Stimulated activated CD4-positive, alpha-beta T cell treated with anti-CD3 and anti-CD28 coated beads, TNF-alpha, amount 100 ng/mL, for 1 hour (primary cell): ENCODE measurements around the gene LIMS2.

ENCODE experiments used
- DNase-seq, 3 donors: peaks; one replicate each; pipeline ENCODE4 v3.0.0-alpha.2; 2020; ENCODE audit warnings: low read depth in 3 of 3, low spot score in 1 of 3

Gene LIMS2

DNA sequence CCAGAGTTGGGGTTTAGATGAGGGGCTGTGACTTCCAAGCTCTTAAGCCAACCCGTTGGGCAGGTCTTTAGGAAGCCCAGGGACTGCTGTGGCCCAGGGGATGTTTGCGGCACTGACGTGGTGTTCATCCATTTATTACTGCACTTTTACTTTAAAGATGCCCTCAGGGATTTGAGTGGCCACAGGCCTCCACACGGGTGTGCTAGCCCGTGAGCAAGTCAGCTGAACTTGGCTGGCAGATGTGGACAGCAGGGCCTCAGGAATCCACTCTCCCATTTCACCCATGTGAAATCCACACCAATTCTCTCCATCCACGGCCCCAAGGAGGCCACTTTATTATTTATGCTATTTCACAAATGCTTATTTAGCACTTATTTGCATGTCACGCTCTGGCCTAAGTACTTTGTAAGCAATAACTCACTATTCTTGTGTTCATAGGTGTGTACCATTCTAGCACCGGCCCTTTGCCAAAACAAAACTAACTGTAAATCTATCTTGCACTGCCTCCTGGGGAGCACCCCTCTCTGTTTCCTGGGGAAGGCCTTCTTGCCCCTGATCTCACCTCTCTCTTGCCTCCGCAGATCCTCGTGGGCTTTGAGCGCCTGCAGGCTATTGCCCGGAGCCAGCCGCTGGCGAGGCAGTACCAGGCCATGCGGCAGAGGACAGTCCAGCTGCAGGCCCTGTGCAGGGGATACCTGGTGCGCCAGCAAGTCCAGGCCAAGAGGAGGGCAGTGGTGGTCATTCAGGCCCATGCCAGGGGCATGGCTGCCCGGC lies 68.5 kb downstream of the LIMS2 start:
- DNase-seq = no peak

DNA sequence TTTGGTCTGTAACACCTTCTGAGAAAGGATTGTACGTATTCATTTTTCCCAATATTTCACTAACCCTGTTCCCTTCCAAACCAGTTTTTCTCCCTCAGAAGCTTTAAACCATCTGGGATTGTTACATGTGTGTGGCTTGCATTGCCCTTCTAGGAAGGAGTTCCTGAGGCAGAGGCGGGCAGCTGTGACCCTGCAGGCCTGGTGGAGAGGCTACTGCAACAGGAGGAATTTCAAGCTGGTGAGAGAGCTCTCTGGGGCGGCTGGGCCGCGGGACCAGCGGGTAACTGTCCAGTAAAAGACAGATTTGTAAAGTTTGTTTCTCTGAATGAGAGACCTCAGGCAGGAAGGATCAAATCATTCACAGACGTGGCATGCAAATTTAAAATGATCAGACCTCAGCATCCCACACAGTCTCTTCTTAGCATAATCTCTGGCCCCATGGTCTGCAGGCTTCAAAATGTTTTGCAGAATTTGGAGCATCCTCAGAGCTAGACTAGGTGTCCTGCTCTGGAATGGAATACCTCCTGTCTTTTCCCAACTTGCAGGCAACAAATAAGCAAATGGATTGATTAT lies 69.6 kb downstream of the LIMS2 start:
- no peak for DNase-seq

DNA sequence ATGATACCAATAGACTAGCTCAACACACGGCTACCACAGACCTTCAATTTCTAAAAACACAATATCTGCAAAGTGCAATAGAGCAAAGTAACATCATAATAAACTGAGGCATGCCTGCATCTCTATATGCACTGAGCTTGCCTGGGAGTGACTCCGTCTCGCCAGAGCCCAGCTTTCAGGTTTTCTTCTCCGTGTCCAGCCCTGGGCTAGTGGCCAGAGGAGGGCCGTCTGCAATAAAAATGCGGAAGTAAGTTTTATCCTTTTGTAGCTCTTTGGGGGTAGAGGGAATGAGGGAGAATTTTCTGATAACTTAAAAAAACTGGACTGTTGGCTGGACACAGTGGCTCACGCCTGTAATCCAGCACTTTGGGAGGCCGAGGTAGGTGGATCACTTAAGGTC lies 70.3 kb downstream of the LIMS2 start:
- DNase-seq = no peak

DNA sequence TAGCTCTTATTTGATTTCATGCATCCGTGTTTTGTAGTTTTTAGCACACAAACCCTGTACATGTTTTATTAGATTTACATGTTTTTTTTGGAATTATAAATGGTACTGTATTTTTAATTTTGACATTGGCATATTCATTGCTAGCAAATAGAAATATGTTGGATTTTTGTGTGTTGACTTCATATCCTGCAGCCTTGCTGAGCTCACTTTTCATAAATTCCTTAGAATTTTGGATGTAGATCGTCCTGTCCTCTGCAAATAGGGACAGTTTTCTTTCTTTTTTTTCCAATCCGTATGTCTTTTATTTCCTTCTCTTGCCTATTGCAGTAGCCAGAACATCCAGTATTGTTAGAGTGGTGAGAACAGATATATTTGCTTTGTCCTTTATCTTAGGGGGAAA lies 76.1 kb downstream of the LIMS2 start:
- DNase-seq = no peak

DNA sequence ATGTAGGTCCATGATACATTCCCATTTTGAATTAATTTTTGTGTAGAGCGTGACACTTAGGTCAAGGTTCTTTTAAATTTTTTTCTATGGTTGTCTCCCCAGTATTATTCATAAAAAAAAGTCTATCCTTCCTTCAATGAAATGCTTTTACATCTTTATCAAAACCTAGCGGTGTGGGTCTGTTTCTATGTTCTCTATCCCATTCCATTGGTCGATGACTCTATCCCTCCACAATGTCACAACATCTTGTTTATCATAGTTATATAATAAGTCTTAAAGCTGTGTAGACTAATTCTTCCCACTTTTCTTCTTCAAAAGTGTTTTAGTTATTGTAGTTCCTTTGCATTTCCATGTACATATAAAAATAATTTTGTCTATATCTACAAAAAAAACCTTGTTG lies 76.6 kb downstream of the LIMS2 start:
- DNase-seq = no peak

DNA sequence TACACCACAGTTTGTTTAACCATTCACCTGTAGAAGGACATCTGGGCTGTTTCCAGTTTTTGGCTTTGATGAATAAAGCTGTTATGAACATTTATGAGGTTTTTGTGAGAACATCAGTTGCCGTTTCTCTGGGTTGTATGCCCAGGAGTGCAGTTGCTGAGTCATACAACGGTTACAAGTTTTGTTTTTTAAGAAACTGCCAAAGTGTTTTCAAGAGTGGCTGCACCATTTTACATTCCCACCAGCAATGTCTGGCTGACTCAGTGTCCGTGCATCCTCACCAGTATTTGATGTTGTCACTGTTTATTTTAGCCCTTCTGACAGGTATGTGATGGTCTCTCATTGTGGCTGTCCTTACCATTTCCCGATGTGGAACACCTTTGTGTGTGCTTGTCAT lies 77.3 kb downstream of the LIMS2 start:
- DNase-seq = no peak

DNA sequence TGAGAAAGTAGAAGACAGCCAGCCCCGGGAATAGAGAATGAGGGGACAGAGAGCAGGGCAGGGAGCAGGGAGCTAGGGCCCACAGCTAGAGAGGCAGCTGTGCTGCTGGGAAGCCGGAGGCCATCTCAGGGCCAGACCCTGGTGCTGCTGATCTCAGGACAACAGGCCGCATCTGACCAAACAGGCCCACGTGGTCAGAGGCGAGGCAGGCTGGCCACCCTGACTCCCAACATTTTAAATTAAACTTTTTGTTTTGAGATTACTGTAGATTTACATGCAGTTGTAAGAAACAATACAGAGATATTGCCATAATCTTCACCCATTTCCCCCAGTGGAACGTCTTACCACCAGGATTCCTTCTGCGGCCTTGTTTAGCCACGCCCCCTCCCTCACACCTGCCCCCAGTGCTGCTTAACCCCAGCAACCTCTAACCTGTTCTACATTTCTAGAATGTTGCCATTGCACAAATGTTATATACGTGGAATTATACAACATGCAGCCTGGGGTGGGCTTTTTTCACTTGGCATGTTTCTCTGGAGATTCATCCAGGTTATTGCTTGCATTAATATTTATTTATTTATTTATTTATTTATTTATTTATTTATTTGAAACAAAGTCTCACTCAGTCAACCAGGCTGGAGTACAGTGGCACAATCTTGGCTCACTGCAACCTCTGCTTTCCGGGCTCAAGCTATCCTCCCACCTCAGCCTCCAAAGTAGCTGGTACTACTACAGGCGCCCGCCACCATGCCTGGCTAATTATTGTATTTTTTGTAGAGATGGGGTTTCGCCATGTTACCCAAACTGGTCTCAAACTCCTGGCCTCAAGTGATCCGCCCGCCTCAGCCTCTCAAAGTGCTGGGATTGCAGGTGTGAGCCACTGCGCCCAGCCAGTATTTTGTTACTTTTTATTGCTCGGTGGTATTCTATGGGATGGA lies 78.0 kb downstream of the LIMS2 start:
- DNase-seq = no peak

DNA sequence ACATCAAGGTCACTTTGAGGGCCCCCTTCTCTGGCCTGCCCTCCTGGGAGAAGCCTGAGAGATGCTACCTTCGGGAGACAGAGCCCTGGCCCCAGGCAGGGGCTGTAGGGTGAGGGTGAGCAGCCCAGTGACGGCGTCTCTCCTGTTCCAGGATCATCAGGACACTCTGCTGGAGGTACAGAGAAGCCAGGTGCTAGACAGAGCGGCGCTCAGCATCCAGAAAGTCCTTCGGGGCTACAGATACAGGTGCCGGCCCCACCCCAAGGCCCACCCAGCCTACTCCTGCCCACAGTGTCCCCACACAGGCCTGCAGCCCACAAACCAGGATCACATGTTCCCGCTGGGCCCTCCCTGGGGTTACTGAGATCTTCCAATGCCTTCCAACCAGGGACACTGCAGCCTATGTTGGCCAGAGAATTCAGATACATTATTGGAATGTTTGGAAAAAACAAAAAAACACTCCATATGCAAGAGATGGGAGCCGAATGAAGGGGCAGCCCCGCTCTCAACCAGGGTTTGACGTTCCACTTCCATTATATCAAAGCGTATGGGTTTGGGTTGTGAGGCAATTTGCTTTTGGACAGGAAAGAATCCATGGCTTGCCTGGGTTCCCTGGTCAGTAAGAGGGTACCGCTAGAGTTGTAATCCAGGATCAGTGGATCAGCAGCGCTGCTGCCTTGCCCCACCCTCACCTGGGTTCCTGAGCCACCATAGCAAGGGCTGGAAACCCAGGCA lies 78.9 kb downstream of the LIMS2 start:
- DNase-seq = no peak

DNA sequence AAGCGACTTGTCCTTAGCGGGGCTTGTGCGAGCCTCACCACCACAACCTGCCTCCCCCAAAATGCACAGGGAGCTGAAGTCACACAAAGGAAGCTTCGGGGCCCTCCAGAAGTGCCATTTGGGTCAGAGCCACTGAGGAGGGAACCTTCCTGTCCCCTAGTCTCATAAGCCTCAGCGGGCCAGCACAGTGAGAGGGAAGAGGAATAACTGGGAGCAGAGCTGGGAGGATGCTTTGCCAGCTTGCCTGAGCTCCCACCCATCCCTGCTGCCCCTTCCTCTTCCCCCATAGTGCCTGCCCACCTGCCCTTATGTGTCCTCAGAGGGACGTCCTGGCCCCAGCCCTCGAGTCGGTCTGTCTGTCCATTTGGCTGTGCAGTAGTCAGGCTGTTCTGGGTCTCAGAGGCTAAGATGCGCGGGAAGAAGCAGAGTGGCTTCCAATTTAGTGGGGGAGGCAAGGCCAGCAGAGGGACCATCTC lies 81.2 kb downstream of the LIMS2 start:
- no peak for DNase-seq

DNA sequence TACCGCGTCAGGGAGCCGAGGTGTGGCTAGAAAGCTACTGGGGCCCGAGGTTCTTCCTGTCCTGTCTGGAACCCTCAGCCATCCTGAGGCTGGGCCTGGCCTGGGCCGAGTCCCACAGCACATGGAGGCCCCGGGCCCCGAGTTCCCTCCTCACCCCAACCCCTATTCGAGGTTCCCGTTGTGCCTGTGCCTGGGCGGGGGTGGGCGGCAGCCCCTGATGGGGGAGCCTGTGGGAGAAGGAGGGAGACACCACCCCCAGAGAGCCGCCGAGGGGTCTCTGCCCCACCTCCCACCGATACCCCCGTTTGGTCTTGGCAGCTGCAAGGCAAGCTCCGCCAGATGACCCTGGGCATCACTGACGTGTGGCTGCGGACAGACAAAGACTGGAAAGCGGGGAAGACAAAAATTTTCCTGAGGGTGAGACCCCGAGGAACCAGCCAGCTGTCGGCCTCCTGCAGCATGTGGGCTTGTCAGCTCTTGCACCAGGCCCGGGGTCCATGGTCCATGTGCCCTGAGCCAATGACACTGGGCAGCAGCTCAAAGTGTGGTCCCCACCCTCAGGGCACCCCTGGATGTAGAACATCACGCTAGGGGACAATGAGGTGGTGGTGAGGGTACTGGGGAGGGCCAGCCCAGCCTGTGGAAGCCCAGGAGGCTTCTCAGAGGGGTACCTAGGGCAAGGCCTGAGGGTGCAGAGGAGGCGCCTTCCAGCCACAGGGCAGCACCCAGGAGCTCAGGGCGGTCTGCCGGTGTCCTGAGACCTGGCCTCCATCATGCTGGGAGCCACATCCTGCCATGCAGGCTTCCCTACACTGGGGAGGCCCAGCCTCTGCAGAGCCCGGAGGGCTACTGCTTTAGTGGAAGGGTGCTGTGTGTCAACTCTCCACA lies 81.9 kb downstream of the LIMS2 start:
- no peak for DNase-seq

DNA sequence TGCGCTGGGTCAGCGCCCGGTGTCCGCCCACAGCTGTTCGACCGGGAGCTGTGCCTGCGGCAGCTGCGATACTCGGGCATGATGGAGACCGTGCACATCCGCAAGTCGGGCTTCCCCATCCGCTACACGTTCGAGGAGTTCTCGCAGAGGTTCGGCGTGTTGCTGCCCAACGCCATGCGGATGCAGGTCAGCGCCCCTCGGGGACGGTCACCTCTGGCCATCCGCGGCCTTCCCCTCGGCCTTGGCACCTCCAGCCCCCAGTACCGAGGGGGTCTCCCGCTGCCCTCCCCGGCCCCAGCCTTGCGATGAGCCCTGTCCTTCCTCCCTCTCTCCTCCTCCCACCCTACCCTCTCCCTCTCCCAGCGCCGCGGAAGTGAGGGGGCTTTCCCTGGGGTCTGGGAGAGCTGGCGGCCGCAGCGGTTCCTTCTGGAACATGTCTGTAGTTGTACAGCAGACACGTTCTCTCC lies 82.5 kb downstream of the LIMS2 start:
- no peak for DNase-seq

DNA sequence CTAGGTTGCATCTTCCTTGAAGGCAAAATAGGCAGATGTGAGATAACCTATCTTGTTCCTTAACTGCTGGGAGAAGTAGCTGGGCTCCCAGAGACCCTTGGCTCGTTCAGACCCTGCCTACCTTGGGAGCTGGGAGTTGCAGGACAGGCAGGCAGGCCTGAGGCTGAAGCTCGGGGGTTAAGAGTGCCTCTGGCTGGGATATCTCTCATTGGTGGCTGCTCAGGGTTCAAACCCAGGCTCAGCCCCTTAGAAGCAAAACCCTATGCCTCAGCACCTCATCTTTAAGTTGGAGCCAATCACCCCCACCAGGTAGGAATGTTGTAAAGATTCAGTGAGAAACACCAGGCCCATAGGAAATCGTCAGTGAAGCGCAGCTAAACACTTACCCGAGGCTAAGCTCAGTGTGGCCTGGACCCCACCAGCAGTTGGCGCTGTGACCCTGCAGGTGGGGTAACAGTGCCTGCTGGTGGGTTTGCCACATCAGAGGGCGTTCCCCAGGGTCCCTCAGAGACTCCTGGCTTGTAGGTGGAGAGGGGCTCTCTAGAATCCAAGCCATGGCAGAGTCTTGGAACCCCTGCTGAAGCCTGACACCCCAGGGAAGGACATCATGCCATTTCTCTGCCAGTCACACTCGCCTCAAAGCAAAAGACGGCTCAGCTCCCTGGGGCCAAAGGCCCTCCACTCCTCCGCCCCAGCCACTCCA lies 84.0 kb downstream of the LIMS2 start:
- peak; percentile 8 to 54 (median 35) for DNase-seq

DNA sequence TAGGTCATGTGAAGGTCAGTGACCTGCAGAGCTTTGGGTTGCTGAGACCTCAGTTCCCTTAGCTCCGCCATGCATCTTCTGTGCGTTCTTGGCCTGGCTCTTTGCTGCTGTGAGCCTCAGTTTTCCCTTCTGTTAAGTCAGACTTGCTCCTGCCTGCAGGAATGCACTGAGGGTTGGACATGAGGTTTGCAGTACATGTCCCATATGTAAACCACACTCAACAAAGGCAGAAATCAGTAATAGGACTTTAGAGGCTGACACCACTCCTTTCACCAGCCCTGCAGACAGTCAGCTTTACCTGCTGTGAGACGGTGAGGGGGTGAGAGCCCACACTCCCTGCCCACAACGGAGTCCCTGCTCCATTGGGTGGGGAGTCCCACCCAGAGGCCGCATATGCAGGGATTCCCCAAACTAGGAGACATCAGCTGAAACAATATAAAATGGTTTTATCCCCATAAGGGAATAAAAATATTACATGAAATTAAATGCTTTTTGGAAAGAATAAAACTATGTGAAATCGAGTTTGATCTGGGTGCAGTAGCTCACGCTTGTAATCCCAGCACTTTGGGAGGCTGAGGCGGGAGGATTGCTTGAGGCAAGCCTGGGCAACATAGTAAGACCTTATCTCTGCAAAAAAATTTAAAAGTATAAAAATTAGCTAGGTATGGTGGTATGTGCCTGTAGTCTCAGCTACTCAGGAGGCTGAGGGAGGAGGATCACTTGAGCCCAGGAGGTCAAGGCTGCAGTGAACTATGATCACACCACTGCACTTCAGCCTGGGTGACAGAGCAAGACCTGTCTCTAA lies 84.7 kb downstream of the LIMS2 start:
- DNase-seq = no peak

DNA sequence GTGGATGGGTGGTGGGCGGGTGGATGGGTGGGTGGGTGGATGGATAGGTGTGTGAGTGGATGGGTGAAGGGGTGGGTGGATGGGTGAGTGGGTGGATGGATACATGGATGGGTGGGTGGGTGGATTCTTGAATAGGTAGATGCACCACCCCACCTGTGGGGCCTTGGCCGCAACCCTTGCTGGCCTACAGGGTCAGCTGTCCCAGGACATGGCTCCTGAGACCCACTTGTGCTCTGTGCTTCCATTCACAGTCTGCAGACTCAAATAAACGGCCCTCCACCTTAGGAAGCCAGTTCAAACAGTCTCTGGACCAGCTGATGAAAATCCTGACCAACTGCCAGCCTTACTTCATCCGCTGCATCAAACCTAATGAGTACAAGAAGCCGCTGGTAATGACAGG lies 85.5 kb downstream of the LIMS2 start:
- DNase-seq = no peak

DNA sequence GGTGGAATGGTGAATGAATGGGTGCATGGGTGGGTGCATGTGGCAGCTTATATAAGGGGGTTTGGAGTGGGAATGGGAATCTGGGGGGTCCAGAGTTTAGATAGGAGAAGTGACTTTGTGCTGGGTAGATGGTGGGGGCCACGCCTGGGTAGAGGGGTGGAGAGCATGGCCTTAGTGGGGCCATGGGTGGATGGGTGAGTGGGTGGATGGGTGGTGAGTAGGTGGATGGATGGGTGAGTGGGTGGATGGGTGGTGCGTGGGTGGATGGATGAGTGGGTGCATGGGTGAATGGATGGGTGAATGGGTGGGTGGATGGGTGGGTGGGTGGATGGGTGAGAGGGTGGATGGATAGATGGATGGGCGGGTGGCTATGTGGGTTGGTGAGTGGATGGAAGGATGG lies 86.0 kb downstream of the LIMS2 start:
- no peak for DNase-seq
